ENCODE measurements around the gene MYO1C. TPM values are rescaled to one million over a fixed set of nuclear protein-coding genes. Genes with fewer than 3 reads are reported as not detected.
"Not testable (repeated sequence)": the region's sequence is repeated elsewhere in the genome, so short reads cannot be mapped to it uniquely, and the experiment has no call there.

The MYO1C gene, protein sequence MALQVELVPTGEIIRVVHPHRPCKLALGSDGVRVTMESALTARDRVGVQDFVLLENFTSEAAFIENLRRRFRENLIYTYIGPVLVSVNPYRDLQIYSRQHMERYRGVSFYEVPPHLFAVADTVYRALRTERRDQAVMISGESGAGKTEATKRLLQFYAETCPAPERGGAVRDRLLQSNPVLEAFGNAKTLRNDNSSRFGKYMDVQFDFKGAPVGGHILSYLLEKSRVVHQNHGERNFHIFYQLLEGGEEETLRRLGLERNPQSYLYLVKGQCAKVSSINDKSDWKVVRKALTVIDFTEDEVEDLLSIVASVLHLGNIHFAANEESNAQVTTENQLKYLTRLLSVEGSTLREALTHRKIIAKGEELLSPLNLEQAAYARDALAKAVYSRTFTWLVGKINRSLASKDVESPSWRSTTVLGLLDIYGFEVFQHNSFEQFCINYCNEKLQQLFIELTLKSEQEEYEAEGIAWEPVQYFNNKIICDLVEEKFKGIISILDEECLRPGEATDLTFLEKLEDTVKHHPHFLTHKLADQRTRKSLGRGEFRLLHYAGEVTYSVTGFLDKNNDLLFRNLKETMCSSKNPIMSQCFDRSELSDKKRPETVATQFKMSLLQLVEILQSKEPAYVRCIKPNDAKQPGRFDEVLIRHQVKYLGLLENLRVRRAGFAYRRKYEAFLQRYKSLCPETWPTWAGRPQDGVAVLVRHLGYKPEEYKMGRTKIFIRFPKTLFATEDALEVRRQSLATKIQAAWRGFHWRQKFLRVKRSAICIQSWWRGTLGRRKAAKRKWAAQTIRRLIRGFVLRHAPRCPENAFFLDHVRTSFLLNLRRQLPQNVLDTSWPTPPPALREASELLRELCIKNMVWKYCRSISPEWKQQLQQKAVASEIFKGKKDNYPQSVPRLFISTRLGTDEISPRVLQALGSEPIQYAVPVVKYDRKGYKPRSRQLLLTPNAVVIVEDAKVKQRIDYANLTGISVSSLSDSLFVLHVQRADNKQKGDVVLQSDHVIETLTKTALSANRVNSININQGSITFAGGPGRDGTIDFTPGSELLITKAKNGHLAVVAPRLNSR
- total RNA-seq: 36.1 and 37.9 TPM in 2 replicates

DNA sequence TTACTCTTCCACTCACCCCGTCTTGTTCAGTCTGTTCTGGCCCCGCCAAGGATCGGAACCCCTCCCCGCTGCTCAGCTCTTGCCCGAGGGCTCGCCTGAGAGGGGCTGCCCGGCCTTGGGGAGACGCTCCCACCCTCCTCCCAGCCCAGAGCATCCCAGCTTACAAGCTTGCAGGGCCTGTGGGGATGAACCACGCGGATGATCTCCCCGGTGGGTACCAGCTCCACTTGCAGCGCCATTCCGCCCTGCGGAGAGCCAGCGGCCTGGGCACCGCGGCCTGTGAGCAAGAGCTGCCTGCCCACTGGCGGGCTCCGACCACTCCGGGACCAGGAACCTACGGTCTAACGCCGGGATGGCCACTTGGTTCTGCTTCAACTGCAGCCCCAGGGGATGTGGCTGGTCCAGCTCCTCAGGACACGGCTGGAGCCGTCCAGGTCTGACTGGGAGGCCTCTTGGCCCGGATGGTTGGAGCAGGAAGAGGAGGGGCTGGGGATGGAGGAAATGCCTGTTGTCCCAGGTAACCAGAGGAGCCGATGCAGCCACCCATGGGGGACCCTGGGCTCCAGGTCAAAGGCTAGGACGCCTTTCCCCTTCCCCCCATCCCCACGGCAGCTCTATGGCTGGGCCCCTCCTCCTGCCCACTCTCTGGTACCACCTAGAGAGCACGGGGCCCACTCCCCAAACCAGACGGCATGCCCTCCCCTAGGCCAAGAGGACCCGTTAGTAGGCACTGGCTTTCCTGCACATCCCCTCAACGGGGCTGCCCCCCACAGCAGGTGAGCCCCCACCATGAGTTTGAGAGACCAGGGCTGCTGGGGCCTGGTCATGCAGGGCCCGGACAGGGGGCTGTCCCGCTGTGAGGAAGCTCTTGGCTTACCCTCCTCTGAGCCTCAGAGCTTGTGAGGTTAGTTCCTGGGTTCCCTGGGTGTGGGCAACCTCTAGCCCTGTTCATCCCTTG is at the start of gene MYO1C:
MYO1C (minus strand) TSS at position 438 of the 958 bp plus-strand sequence; CDS start at position 239, 199 bp downstream.
- intact Hi-C loops (cut with micrococcal nuclease): no loop called here

DNA sequence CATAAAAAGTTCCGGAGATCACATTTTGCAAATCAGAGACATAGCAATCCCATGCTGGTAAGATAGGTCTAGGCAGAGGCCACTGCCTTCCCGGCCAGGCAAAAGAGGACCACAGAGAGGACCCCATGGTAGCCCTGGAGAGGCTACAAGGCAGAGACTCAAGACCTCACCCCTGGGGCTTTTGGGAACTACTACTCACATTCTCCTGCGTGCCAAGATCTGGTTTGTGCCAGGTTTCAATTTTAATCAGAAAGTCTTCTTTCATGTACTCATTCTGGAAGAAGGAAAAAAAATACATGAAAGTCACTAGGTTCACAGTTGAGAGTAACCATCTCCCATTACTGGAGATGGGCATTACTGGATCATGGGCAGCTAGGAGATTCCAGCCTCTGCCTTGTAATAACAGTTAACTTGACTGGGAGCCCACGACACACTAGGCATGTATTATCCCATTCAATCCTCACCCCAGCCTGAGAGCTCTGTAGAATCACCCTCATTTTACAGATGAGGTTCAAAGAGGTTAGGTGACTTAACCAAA is 49.0 kb upstream of the MYO1C start:
- intact Hi-C loops (cut with micrococcal nuclease): no loop called here

DNA sequence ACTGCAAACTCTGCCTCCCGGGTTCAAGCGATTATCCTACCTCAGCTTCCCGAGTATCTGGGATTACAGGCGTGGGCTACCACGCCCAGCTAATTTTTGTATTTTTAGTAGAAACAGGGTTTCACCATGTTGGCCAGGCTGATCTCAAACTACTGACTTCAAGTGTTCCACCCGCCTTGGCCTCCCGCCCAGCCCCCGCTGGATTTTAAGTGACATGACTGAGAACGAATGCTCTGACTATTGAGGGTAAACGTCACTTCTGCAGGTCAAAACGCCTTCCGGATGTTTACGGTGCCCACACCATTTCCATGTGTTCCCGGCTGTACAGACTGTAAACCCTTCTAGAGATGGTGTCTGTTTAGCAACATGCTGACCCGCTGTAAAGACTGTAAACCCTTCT is 47.3 kb upstream of the MYO1C start:
- intact Hi-C loops (cut with micrococcal nuclease): no loop called here

DNA sequence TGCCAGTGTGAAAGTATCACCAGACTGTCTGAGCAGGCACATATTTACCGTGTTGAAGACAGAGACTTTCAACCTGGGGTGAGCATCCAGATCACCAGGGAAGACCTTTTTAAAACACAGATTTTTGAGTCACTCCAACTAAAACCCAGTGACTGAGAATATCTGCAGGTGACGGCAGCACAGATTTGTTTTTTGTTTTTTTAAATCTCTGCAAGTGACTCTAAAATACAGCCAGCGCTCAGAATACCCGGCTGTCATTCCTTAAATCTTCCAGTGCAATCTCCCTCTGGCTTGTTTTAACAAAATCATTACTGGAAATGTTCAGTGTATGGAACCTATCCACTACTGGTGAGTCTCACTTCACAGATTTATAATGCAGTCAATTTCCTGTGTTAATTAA is 43.3 kb upstream of the MYO1C start:
- intact Hi-C loops (cut with micrococcal nuclease): no loop called here

DNA sequence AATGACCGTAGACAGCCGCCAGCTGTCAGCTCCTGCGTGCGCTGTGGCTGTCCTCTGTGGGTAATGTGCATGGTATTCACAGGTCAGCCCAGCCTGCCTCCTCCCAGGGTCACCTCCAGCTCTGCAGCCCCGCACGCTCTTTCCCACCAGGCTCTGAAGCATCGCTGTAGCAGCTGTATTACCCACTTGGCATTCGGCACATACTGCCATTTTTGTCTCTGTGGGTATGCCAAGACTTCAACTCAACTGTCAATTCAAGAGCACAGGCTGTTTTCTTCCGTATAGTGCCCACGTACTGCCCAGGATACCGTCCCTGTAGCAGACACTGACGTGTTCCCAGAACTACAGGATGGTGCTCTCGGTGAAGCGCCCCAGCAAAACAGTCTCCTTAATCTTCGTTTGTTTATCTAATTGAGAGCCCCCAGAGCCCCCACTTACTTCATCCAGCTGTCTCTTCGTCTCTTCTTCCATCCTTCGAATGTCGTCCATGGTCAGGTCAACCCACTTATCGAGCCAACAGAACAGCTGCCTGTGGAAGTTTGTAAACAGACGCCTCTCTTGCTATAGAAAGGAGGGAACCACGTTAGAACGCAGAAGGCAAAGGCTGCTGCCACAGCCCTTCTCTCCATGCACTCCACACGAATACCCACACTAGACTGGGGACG is 41.3 kb upstream of the MYO1C start:
- intact Hi-C loops (cut with micrococcal nuclease): no loop called here

DNA sequence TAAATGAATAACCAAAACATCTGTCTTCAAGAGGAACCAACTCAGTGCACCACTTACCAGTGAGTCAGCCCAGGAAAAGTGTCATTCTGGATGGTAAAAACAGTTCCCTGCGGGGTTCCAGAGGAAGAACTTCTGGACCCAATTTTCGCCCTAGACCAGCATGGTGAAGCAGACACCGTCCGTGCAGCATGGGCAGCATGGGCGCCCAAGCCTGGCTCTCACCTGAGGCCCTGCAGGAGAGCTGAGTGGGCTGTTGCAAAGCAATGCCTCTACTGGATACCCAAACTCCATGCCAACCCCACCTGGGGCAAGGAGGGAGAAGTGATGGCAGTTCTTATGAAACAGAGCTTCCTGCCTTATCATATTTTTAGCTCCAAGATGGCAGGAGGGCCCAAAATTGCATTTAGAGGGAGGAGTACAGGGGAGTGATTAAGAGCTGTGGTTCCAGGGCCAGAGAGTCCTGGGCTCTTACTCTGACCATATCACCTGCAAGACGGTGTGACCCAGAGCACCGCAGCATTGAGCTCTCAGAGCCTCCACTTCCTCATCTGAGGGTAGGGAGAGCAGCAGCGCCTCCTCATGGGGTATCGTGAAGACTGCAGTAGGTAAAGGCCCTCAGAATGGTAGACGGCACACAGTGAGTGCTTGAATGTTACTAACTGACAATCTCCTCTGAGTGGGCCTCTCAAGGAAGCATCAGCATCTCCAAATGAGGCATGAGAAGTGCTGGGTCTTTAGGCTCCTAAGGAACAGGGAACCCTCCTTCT is 40.5 kb upstream of the MYO1C start:
- intact Hi-C loops (cut with micrococcal nuclease): no loop called here

DNA sequence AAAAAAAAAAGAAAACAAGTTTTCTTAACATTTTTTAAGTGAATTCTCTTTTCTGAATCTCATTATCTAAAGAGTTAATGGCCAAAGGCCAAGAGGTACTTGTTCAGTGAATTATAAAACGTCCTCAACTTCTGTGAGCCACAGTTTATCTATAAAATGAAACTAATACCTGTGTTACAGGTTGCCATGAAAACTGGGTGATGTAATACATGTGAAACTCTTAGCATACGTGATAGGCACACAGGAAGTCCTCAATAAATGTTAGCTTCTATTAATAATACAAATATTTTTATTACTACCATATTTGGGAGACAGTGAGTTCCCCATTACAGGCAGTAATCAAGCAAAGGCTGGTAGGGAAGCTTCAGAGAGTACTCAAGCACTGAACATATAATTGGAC is 37.4 kb upstream of the MYO1C start:
- intact Hi-C loops (cut with micrococcal nuclease): no loop called here

DNA sequence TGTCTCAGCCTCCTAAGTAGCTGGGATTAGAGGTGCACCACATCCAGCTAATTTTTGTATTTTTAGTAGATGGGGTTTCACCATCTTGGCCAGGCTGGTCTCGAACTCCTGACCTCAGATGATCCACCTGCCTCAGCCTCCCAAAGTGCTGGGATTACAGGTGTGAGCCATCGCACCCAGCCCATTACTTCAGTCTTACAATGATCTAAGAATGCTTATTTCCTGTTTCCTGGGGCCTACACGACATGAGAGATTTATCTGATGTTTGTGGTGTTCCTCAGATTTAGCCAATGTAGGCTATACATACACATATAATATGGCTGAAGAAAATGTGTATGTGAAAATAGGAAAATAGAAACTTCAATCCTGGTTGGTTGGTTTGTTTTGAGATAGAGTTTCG is 34.4 kb upstream of the MYO1C start:
- intact Hi-C loops (cut with micrococcal nuclease): not testable (repeated sequence)

DNA sequence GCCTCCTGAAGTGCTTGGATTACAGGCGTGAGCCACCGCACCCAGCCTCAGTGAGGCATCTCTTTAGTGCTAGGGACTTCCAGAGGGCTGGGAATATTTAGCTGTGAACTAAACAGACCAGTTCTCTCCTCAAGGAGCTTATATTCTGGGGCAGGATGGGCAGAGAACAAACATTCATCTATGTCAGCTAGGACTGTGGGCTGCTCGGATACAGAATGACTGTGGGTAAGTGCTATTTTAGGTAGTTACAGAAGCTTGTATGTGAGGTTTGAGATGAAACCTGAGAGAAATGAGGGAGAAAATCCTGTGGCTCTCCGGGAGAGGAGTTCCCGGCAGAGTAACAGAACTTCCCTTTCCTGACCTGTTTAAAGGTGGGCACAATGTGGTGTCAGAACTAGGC is 30.1 kb upstream of the MYO1C start:
- intact Hi-C loops (cut with micrococcal nuclease): no loop called here

DNA sequence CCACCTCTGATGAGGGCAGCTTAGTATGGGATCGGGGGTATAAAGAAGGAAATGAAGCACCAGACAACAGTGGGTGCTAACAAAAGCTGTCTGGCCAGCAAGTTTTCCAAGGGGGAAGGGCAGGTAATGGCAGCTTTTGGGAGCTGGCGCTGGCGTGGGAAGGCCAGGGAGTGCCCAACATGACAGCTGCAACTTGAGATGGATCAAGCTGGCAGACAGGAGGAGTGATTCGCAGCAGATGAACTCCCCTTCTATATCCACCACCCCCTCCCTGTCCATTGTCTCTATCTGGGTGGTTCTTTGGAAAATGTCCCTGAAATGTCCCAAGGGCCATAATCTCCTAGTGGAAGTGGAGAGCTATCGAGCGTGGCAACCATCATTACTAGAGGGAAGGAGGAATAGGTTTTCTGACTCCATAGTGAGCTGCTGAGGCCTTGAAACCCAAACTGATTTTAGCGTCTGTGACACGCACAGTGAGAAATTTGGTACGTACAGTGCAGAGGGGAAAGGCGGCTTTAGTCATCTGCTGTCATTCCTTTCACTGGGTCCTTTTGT is 28.7 kb upstream of the MYO1C start:
- intact Hi-C loops (cut with micrococcal nuclease): no loop called here

DNA sequence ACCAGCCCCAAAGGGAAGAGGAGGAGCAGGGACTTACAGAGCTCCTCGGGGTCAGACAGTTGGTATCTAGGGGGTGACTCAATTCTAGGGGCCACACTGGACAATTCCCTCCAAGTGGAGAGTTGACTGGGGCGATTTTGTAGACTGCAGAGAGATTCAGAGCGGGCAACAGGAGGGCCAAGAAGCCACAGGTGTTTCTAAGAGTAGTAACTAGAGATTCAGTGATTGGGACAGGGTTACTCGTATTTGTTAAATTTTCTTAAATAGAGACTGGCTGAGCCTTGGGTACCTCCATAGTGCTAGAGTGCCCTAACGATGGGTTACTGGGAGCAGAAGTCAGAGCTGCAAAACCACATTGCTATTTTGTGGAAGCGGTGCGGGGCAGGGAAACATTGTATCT is 27.2 kb upstream of the MYO1C start:
- intact Hi-C loops (cut with micrococcal nuclease): no loop called here

DNA sequence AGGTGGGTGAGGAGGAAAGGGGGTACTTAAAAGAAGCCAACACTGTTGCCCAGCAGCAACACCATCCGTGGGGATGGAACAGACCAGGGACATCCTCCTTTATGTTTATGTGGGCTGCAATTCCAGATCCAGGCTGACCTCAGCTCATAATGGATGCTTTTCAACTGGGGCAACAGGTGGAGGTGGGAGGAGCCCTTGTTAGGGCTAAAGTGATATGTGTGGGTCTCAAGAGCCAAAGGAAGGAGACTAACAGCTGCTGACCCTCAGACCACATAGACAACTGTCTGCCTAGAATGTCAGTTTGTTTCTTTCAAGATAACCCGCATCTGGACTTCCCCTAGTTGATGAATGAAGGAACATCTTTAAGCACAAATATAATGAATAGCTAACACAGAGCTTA is 25.9 kb upstream of the MYO1C start:
- intact Hi-C loops (cut with micrococcal nuclease): no loop called here

DNA sequence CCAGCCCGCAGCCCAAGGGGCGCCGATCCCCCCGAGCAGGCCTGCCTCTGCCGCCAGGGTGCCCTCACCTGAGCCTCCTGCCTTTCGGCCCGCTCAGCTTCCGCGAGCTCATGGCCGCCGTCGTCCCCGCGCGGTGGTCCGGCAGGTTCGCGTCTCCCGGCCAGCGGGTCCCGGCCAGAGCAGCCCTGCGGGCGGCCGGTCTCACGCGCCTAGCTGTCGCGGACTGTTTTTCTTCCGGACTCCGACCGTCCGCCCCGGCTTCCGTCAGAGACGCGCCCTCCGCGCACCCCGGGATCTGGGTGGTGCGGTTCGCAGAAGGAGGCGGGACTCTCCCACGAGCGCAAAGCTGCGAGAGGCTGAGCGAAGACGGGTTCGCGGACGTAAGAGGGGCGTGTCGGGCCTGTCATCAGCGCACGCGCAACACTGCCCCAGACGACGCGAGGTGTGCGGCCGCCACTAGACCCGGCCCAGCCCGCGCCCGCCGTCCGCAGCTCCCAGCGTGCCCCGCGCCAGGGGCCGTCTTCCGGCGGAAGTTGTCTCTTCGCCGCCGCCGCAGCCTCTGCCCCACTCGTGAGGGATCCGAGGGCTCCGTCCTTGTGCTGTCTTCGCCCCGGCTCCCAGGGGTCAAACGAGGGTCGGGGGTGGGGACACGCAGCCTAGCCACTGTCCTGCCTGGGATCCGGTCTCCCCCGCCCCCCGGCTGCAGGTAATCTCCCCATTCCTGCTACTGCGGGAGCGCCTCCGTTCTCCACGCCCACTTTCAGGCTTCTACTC is 24.1 kb upstream of the MYO1C start, which contains the start of gene INPP5K:
INPP5K (minus strand) TSS at position 225 of the 774 bp plus-strand sequence; CDS start at position 112, 113 bp downstream.
- intact Hi-C loops (cut with micrococcal nuclease): loop anchor here (1.0 to 2.0 kb wide), 7 partner anchors 25 to 257 kb away; partner anchors contain the start of genes CRK, PITPNA and SLC43A2

DNA sequence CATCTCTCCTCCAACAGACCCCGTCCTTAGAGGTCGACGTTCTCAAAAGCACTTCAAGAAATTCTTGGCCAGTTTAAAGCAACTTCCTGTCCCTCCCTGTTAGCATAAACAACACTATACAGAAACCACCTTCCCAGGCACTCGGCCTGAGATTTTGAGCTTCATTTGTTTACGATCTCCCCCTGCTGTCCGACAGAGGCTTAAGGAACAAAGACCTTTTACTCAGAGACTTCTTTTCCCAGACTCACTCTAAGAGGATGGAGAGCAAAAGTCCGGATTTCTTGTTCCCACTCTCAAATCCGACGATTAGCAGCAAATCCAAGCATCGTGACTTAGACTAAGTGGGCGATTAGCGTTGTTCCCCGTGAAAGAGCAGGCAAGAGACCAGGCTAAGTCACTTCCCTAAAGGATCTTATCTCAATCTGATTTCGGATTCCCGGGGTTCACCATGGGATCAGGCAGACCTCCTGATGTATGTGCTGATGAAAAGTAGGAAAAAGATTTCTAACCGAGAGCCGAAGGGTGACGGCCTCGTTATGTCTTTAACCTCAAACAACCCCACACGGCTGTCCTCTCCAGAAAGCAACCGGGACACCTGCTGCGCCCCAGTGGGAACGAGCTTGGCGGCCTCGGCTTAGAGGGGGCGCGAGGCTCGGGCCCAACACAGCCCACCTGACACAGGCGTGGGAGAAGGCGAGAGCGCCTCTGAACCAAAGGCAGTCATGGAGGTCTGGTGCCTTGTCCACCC is 23.3 kb upstream of the MYO1C start:
- intact Hi-C loops (cut with micrococcal nuclease): loop anchor here (1.0 to 2.0 kb wide), 8 partner anchors 25 to 257 kb away; partner anchors contain the start of genes CRK, PITPNA and SLC43A2

DNA sequence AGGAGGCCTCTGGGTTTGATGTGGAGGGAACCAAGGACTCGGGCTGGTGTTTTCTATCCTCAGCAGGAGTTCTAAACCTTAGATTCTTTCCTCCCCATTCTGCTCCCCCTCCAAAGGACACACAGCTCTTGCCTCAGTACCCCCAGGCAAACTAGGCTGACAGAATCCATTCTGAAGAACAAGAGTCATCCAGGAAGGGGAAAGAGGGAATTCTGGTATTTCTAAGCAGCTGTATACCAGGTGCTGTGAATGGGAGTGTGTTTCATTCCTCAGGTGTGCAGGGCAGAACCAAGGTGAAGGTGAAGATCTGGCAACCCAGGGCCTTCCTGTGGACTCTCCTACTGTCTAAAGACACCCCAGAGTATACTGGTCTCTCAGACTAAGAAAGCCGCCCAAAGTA is 19.9 kb upstream of the MYO1C start:
- intact Hi-C loops (cut with micrococcal nuclease): no loop called here

DNA sequence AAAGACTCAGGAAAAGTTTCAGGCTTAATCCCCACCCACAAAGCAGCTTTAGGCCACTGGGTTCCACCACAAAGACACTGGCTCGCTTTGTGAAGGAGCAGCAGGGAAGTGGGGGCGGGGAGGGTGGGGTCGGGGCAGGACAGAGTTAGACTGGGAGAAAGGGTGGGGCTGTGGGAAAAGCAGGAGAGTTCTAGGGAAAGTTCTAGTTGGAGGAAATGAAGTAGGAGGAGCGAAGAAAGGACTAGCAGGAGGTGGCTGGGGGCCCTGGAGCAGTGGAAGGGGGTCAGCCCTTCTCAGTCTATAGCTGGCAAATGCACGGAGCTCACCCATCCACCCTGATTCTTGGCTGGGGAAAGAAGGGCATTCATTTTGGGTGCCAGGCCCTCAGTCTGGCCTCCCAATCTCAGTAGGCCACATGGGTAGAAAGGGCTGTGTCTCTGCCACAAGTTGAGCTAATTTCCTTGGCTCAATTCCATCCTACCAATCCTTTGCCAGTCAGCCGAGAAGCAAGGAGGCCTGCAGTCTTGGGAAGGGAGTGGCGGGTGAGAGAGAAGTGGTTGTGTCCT is 19.4 kb upstream of the MYO1C start:
- intact Hi-C loops (cut with micrococcal nuclease): no loop called here

DNA sequence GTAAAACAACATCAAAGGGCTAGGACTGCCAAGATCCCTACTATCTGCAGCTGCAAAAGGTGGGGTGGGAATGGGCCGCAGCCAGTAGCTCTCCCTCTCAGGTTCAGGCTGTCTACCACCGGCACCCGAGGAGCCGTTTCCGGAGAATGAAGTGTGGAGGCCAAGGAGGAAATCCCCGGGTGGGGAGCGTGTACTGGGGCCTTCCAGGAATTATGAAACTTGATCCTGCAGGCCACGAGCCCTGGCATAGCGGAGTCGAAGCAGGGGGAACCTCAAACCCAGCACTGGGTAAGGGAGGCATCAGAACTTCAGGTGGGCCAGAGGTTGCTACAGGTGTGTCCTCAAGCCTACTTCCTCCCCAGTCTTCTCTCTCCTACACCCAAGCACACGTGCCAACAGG is 18.8 kb upstream of the MYO1C start:
- intact Hi-C loops (cut with micrococcal nuclease): no loop called here

Data from T-helper 2 cell treated with Interferon-gamma antibody and Interleukin-4, amounts not matched to agents 100 ng/mL and 5 ng/mL, for 36 hours (primary cell).